ENCODE measurements around the gene AIFM3. TPM values are rescaled to one million over a fixed set of nuclear protein-coding genes. Genes with fewer than 3 reads are reported as not detected.

The AIFM3 gene
- total RNA-seq: 0.07 TPM in 1 of 2 replicates, not detected in the other

GRCh38 chr22:20966883-20967696 is at the start of gene AIFM3:
TSS of gene AIFM3 (plus strand) at chr22:20967255. CDS start at chr22:20967945, 690 bp downstream.

GRCh38 chr22:20981787-20982562 is 14.9 kb downstream of the AIFM3 start, which contains the start of gene LZTR1:
TSS of gene LZTR1 (plus strand) at chr22:20982297. CDS start at chr22:20982372, 75 bp downstream.

GRCh38 chr22:21001601-21002325 is 34.7 kb downstream of the AIFM3 start, which contains the start of gene THAP7:
TSS of gene THAP7 (minus strand) at chr22:21002118. CDS start at chr22:21001911, 207 bp downstream.

GRCh38 chr22:21014726-21015465 is 47.8 kb downstream of the AIFM3 start, which contains the start of gene P2RX6:
TSS of gene P2RX6 (plus strand) at chr22:21015165. CDS start at chr22:21015175, 10 bp downstream.

Other genes starting within 250 kb of the AIFM3 start
- 6.1 and 7.6 TPM in 2 replicates for gene SERPIND1, start 193.1 kb upstream of the AIFM3 start, total RNA-seq
- 38.3 and 47.6 TPM in 2 replicates for gene PI4KA, start 108.4 kb upstream of the AIFM3 start, total RNA-seq
- 14.8 and 18.1 TPM in 2 replicates for gene SNAP29, start 108.2 kb upstream of the AIFM3 start, total RNA-seq
- gene CRKL, start 49.8 kb upstream of the AIFM3 start, total RNA-seq: 38.0 and 43.0 TPM in 2 replicates
- 31.0 and 32.6 TPM in 2 replicates for gene LZTR1, start 15.0 kb downstream of the AIFM3 start, total RNA-seq
- 19.5 and 29.8 TPM in 2 replicates for gene THAP7, start 34.9 kb downstream of the AIFM3 start, total RNA-seq
- gene P2RX6, start 47.9 kb downstream of the AIFM3 start, total RNA-seq: not detected in 2 replicates
- gene SLC7A4, start 65.3 kb downstream of the AIFM3 start, total RNA-seq: not detected in 2 replicates
- not detected in 2 replicates for gene LRRC74B, start 78.7 kb downstream of the AIFM3 start, total RNA-seq